ENCODE data around the gene ATP4A.

Gene ATP4A

DNA sequence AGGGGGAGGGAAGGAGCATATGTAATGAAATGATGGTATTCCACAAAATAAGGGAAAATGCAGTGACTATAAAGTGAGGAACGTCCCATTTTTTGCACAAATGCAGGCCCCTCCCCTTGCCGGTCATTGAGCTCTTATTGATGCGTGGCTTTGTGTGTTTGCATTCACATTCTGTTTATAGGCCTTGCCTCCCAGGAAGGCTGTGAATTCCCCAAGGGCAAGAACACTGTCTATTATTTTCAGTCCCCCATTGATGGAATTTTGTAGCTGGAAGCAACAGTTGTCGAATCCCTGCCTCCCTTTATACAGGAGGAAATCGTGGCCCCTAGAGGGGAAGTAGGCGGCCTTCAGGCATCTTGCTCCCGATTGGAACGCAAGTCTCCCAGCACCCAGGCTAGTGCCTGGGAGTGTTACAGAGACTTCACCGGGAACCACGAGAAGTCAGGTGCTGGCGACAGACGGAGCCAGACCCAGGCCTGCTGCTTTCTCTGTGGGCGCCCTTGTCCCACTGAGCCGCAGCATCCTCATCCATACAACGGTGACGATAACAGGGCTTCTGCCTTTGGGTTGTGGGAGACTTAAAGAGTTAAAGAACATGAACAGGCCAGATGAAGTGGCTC, 42.2 kb downstream of the ATP4A start:
- TF ChIP-seq, protein P1, sequence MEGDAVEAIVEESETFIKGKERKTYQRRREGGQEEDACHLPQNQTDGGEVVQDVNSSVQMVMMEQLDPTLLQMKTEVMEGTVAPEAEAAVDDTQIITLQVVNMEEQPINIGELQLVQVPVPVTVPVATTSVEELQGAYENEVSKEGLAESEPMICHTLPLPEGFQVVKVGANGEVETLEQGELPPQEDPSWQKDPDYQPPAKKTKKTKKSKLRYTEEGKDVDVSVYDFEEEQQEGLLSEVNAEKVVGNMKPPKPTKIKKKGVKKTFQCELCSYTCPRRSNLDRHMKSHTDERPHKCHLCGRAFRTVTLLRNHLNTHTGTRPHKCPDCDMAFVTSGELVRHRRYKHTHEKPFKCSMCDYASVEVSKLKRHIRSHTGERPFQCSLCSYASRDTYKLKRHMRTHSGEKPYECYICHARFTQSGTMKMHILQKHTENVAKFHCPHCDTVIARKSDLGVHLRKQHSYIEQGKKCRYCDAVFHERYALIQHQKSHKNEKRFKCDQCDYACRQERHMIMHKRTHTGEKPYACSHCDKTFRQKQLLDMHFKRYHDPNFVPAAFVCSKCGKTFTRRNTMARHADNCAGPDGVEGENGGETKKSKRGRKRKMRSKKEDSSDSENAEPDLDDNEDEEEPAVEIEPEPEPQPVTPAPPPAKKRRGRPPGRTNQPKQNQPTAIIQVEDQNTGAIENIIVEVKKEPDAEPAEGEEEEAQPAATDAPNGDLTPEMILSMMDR (IDR thresholded peaks at IDR 0.05): no peak
- H3K9me3 ChIP-seq: no peaks in the 10 kb centered on the region
- no peak overlapping the region for H3K27ac ChIP-seq

DNA sequence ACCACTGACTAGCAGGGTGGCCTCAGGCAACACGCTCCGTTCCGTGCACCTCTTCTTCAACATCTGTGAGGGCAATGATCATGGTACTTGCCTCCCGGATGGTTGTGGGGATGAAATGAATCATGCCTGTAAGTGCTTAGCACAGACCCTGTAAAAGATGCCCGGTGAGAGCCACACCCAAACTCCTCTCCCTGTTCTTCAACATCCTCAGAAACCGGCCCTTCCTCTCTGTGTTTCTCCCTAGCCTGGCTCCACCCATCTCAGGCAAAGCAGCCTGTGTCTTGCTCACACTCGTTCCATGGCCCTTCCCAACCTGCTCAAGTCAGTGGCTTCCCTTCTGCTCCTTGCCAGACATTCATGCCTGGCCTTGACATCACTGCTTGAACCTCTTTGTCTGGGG, 44.2 kb downstream of the ATP4A start:
- TF ChIP-seq, protein P1 (IDR thresholded peaks at IDR 0.05): no peak
- Histone ChIP-seq H3K36me3 (no peaks in the 10 kb centered on the region), H3K9me3 (no peaks in the 10 kb centered on the region), H3K27ac (no peak overlapping the region), H3K4me3 (ENCODE audit: low read depth in 1 of 2, low read length in 1 of 2) (no peak overlapping the region), H3K4me1 (ENCODE audit: control insufficient read depth in 1 of 2, insufficient read depth in 1 of 2, low read depth in 1 of 2, low read length in 1 of 2) (no peaks in the 10 kb centered on the region), H3K27me3 (peaks cover 8% of the 10 kb centered on the region)

More for the DNA sequence above, 42.2 kb downstream of the ATP4A start:
- Histone ChIP-seq H3K4me1 (ENCODE audit: control insufficient read depth in 1 of 2, insufficient read depth in 1 of 2, low read depth in 1 of 2, low read length in 1 of 2) (no peaks in the 10 kb centered on the region), H3K36me3 (no peaks in the 10 kb centered on the region), H3K4me3 (ENCODE audit: low read depth in 1 of 2, low read length in 1 of 2) (no peak overlapping the region), H3K27me3 (no peaks in the 10 kb centered on the region)

DNA sequence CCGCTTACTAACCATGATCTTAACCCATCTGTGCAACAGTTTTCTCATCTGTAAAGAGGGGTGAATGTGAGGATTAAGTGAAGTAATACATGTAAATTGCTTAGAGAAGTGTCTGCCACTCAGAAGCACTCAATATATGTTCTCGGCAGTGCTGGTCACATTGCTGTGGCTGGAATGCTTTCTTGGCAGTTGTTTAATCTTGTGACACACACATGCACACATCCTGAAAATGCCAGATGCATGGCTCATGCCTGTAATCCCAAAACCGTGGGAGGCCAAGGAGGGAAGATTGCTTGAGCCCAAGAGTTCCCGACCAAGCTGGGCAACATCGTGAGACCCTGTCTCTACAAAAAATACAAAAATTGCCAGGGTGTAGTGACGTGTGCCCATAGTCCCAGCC, 45.1 kb downstream of the ATP4A start:
- Histone ChIP-seq H3K36me3 (no peaks in the 10 kb centered on the region), H3K27me3 (peaks cover 18% of the 10 kb centered on the region), H3K4me1 (ENCODE audit: control insufficient read depth in 1 of 2, insufficient read depth in 1 of 2, low read depth in 1 of 2, low read length in 1 of 2) (no peaks in the 10 kb centered on the region), H3K4me3 (ENCODE audit: low read depth in 1 of 2, low read length in 1 of 2) (no peak overlapping the region), H3K9me3 (no peaks in the 10 kb centered on the region), H3K27ac (no peak overlapping the region)
- TF ChIP-seq, protein P1 (IDR thresholded peaks at IDR 0.05): no peak

DNA sequence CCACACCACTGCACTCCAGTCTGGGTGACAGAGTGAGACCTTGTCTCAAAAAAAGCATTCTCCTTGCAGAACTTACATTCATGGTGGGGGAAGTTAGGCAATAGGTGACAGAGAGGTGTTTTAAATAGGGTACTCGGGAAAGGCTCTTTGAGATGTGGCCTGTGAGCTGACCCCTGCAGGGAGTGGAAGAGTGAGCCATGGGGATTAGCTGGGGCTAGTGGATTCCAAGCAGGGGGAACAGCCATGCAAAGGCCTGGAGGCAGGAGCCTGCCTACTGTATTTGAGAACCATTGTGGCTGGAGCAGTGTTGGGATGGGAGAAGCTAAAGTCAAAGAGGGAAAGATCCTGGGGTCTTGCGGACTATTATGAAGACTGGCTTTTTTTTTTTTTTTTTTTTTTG, 46.1 kb downstream of the ATP4A start:
- Histone ChIP-seq H3K27me3 (peaks cover 27% of the 10 kb centered on the region), H3K4me1 (ENCODE audit: control insufficient read depth in 1 of 2, insufficient read depth in 1 of 2, low read depth in 1 of 2, low read length in 1 of 2) (no peaks in the 10 kb centered on the region), H3K9me3 (no peaks in the 10 kb centered on the region), H3K27ac (no peak overlapping the region), H3K36me3 (no peaks in the 10 kb centered on the region), H3K4me3 (ENCODE audit: low read depth in 1 of 2, low read length in 1 of 2) (no peak overlapping the region)
- TF ChIP-seq, protein P1 (IDR thresholded peaks at IDR 0.05): no peak

DNA sequence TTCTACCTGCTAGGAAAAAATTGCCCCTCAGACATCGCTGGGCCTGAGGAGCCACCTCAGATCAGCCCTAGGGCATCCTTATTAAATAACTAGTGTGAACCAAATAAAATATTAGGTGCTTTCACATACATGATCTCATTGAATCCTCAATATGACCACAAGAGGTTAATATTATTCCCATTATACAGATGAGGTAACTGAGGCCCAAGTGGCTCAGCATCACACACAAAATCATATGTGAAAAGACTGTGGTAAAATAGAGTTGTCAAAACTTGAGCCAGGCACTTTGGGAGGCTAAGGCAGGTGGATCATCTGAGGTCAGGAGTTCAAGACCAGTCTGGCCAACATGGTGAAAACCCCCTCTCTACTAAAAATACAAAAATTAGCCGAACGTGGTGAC, 47.1 kb downstream of the ATP4A start:
- Histone ChIP-seq H3K4me3 (ENCODE audit: low read depth in 1 of 2, low read length in 1 of 2) (no peak overlapping the region), H3K4me1 (ENCODE audit: control insufficient read depth in 1 of 2, insufficient read depth in 1 of 2, low read depth in 1 of 2, low read length in 1 of 2) (no peaks in the 10 kb centered on the region), H3K27ac (no peak overlapping the region), H3K36me3 (no peaks in the 10 kb centered on the region), H3K9me3 (no peaks in the 10 kb centered on the region), H3K27me3 (peaks cover 37% of the 10 kb centered on the region)
- TF ChIP-seq, protein P1 (IDR thresholded peaks at IDR 0.05): no peak

All from neutrophil (primary cell).